Caki2 (cell line): ENCODE results near the gene RUNX1. TPM values are rescaled to one million over a fixed set of nuclear protein-coding genes. Genes with fewer than 3 reads are reported as not detected.

Experiments used
- DNase-seq: peaks from one replicate; pipeline ENCODE4 v3.0.0-alpha.2; 2015; ENCODE audit warnings: low read depth
- in situ Hi-C: cut with HindIII; loops from 2 replicates; pipeline ENCODE4 v1.10.0; 2016; ENCODE audit warnings: low sequenced_read_pairs, low pct_unique_long_range_greater_than_20kb, mixed read lengths
- total RNA-seq: library from RNA; depleted of rRNA; stranded (reverse); fragments of >200 nt; shearing (Covaris generic); gene quantifications from 2 replicates; pipeline ENCODE4 v1.2.3, GENCODE V29; 2014; ENCODE audit warnings: low replicate concordance

Gene RUNX1
- total RNA-seq, 1 experiment from 2014 or later, result 4.8 TPM

GRCh38 chr21:34906401-34906800 is 142.7 kb downstream of the RUNX1 start:
- no peak for DNase-seq
- in situ Hi-C loops, result no loop called here

DNA sequence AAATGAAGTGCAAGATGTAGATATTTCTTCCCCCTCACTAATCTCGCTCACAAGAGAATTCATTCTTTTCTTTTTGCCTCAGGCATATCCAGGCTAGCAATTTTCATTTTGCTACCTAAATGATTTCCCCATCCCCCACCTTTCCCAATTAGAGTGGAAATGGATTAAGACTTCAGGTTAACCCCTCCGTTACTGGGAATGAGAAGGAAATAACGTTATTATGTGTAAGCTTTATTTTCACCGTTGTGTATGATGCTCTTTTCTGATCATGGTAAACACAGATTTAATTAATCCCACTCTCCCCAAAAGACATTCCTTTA is 143.9 kb downstream of the RUNX1 start:
- no peak for DNase-seq
- in situ Hi-C loops, result no loop called here

DNA sequence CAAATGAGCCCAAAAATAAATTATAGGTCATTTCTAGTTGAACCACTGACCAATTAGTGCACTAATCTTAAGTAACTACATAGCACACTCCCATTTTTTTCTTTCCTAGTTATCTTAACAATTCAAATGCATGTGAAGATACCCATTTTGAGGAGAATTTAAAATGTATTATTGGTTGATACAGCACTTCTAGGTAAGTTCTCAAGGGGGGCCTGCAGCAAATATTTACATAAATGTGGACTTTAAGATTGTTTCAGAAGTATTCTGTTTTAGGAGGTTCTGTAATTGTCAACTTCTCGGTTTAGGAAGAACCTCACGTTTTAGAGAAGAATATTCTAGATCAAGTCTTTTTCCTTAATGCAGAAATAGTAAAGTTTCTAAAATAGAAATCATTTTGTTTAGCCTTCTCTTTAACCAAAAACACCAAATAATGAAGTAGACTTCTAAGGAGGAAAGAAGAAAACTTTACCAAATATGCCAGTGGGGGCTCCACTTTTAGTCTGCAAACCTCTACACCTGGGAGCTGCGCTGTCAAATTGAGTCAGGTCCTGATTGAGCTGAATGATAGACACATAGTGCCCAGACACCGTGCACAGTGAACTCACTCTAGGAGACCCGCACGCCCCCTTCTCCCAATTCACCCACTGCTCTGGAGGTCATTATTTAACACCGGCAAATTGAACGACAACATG is 144.4 kb downstream of the RUNX1 start:
- in situ Hi-C loops, result no loop called here
- DNase-seq, result no peak

GRCh38 chr21:34900376-34900775 is 148.7 kb downstream of the RUNX1 start:
- in situ Hi-C loops, result no loop called here
- no peak for DNase-seq

DNA sequence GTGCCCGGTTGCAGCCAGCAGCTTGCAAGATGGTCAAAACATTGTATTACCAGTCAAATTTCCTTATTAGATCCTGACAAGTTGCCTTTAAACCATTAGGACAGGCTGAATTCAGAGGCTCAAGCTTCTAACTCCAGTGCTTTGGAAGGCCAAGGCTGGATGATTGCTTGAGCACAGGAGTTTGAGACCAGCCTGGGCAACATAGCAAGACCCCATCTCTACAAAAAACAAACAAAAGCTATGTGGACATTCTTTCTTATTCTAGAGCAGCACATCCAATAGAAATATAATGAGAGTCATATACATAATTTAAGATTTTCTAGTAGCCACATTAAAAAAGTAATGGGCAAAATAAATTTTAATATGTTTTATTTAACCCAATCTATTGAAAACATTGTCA is 149.3 kb downstream of the RUNX1 start:
- in situ Hi-C loops, result no loop called here
- DNase-seq, result no peak

DNA sequence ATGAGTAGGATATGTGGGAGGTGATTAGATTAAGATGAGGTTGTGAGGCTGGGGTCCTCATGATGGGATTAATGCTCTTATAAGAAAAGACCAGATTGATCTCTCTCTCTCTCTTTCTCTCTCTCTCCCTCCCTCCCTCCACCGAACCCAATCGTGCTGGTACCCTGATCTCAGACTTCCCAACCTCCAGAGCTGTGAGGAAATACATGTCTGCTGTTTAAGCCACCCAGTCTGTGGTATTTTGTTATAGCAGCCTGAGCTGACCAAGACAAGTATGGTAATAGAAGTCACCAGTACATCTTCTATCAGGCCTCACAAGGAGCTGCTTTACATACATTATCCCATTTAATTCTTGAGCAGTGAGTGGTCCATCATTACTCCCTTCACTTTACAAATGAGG is 149.8 kb downstream of the RUNX1 start:
- in situ Hi-C loops, result no loop called here

DNA sequence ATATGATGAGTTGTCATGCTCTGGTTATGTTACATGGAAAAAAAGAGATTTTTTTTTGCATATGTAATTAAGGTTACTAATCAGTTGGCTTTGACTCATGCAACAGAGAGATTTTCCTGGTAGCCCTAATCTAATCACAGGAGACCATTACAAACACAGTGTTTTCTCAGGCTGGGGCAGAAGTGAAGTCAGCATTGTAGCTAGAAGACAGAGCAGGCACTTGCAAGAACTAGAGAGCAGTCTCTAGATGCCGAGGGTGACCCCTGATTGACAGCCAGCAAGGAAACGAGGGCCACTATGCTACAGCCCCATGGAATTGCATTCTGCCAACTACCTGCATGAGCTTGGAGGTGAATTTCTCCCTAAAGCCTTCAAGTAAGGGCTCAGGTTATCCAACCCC is 151.3 kb downstream of the RUNX1 start:
- no peak for DNase-seq
- in situ Hi-C loops, result no loop called here

More for the DNA sequence above, 149.8 kb downstream of the RUNX1 start:
- DNase-seq, result no peak

GRCh38 chr21:34894401-34894800 is 154.7 kb downstream of the RUNX1 start:
- no peak for DNase-seq
- in situ Hi-C loops, result no loop called here

- in situ Hi-C loops, result no loop called here
- no peak for DNase-seq
These were observed 156.9 kb downstream of the RUNX1 start for GRCh38 chr21:34892209-34892608.

GRCh38 chr21:34891613-34891943 is 157.5 kb downstream of the RUNX1 start:
- in situ Hi-C loops, result no loop called here
- no peak for DNase-seq

DNA sequence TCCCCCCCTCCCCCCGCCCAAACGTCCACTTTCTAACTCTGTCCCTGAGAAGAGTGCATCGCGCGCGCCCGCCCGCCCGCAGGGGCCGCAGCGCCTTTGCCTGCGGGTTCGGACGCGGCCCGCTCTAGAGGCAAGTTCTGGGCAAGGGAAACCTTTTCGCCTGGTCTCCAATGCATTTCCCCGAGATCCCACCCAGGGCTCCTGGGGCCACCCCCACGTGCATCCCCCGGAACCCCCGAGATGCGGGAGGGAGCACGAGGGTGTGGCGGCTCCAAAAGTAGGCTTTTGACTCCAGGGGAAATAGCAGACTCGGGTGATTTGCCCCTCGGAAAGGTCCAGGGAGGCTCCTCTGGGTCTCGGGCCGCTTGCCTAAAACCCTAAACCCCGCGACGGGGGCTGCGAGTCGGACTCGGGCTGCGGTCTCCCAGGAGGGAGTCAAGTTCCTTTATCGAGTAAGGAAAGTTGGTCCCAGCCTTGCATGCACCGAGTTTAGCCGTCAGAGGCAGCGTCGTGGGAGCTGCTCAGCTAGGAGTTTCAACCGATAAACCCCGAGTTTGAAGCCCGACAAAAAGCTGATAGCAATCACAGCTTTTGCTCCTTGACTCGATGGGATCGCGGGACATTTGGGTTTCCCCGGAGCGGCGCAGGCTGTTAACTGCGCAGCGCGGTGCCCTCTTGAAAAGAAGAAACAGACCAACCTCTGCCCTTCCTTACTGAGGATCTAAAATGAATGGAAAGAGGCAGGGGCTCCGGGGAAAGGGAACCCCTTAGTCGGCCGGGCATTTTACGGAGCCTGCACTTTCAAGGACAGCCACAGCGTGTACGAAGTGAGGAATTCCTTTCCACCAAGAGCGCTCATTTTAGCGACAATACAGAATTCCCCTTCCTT is 158.1 kb downstream of the RUNX1 start:
- in situ Hi-C loops, result no loop called here
- no peak for DNase-seq

DNA sequence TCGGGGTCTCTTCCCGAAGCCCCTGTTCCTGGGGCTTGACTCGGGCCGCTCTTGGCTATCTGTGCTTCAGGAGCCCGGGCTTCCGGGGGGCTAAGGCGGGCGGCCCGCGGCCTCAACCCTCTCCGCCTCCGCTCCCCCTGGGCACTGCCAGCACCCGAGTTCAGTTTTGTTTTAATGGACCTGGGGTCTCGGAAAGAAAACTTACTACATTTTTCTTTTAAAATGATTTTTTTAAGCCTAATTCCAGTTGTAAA is 158.7 kb downstream of the RUNX1 start:
- no peak for DNase-seq
- in situ Hi-C loops, result no loop called here

DNA sequence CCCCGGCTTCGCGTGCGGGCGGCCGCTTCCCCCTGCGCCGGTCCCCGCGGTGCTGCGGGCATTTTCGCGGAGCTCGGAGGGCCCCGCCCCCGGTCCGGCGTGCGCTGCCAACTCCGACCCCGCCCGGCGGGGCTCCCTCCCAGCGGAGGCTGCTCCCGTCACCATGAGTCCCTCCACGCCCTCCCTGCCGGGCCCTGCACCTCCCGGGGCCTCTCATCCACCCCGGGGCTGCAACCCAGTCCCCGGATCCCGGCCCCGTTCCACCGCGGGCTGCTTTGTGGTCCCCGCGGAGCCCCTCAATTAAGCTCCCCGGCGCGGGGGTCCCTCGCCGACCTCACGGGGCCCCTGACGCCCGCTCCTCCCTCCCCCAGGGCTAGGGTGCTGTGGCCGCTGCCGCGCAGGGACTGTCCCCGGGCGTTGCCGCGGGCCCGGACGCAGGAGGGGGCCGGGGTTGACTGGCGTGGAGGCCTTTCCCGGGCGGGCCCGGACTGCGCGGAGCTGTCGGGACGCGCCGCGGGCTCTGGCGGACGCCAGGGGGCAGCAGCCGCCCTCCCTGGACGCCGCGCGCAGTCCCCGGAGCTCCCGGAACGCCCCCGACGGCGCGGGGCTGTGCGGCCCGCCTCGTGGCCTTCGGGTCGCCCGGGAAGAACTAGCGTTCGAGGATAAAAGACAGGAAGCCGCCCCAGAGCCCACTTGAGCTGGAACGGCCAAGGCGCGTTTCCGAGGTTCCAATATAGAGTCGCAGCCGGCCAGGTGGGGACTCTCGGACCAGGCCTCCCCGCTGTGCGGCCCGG is 159.2 kb downstream of the RUNX1 start:
- DNase-seq, result peak; percentile 86
- in situ Hi-C loops, result no loop called here

DNA sequence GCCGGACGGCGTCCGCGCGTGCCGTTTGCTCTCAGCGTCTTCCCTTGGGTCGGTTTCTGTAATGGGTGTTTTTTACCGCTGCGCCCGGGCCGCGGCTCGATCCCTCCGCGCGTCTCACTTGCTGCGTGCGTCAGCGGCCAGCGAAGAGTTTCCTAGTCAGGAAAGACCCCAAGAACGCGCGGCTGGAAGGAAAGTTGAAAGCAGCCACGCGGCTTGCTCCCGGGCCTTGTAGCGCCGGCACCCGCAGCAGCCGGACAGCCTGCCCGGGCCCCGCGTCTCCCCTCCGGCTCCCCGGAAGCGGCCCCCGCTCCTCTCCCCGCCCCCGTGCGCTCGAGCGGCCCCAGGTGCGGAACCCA is 159.8 kb downstream of the RUNX1 start:
- in situ Hi-C loops, result no loop called here
- peak; percentile 75 for DNase-seq

DNA sequence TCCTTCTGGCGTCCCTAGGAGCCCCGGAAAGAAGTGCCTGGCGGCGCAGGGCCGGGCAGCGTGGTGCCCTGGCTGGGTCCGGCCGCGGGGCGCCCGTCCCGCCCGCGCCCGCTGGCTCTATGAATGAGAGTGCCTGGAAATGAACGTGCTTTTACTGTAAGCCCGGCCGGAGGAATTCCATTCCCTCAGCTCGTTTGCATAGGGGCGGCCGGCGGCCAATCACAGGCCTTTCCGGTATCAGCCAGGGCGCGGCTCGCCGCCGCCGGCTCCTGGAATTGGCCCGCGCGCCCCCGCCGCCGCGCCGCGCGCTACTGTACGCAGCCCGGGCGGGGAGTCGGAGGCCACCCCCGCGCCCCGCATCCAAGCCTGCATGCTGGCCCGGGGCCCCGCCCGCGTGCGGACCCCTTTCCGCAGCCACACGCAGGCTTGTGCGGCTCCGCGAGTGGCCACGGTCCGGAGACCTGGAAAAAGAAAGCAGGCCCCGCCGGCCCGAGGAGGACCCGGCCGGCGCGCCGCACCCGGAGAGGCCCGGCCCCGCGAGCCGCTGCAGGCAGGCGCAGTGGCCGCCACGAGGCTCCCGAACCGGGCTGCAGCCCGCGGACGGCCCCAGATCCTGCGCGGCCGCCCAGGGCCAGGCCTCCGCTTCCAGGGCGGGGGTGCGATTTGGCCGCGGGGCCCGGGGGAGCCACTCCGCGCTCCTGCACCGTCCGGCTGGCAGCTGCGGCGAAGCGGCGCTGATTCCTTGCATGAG is 160.4 kb downstream of the RUNX1 start:
- DNase-seq, result peak; percentile 95
- in situ Hi-C loops, result no loop called here

GRCh38 chr21:34887725-34888568 is 161.2 kb downstream of the RUNX1 start:
- DNase-seq, result peak; percentile 85
- in situ Hi-C loops, result no loop called here

- no peak for DNase-seq
- in situ Hi-C loops, result no loop called here
These were observed 162.0 kb downstream of the RUNX1 start for GRCh38 chr21:34887105-34887442.
